OCI-LY1 (cell line): ENCODE measurements around the gene FAM32A.

Experiments used
- H2AFZ ChIP-seq: fragments of 200-600 bp; sonication (generic), shearing (Covaris generic); 2 replicates; pipeline ENCODE4 v1.6.0; 2014; ENCODE audit warnings: antibody characterized with exemption, mild to moderate bottlenecking, low read length
- H3F3A ChIP-seq: fragments of 200-600 bp; sonication (generic), shearing (Covaris generic); 2 replicates; pipeline ENCODE4 v1.6.0; 2014; ENCODE audit warnings: mild to moderate bottlenecking, antibody characterized with exemption, low read length, moderate library complexity; ENCODE audit not compliant: insufficient read depth
- H3K27ac ChIP-seq: fragments of 200-600 bp; sonication (generic); 2 replicates; pipeline ENCODE4 v1.5.1; 2014; ENCODE audit warnings: low read length, mixed run types, mild to moderate bottlenecking, low read depth; ENCODE audit not compliant: poor library complexity, severe bottlenecking
- H3K27me3 ChIP-seq: fragments of 200-600 bp; sonication (generic); 2 replicates; pipeline ENCODE4 v1.6.0; 2014; ENCODE audit warnings: antibody characterized with exemption, mild to moderate bottlenecking, low read length, moderate library complexity; ENCODE audit not compliant: insufficient read depth
- H3K36me3 ChIP-seq: fragments of 200-600 bp; sonication (generic); 2 replicates; pipeline ENCODE4 v1.6.1; 2014; ENCODE audit warnings: mild to moderate bottlenecking, antibody characterized with exemption, low read length, moderate library complexity, mixed read lengths; ENCODE audit not compliant: insufficient read depth
- H3K4me1 ChIP-seq: fragments of 200-600 bp; sonication (generic); 2 replicates; pipeline ENCODE4 v1.5.1; 2014; ENCODE audit warnings: mild to moderate bottlenecking, low read length, moderate library complexity; ENCODE audit not compliant: insufficient read depth, severe bottlenecking
- H3K4me2 ChIP-seq: fragments of 200-600 bp; sonication (generic), shearing (Covaris generic); 2 replicates; pipeline ENCODE4 v1.6.1; 2014; ENCODE audit warnings: low read length
- H3K4me3 ChIP-seq: fragments of 200-600 bp; sonication (generic); 2 replicates; pipeline ENCODE4 v1.5.1; 2014; ENCODE audit warnings: low read length, low read depth, mild to moderate bottlenecking, mixed read lengths; ENCODE audit not compliant: poor library complexity, severe bottlenecking
- H3K79me2 ChIP-seq: fragments of 200-600 bp; shearing (Covaris generic); 2 replicates; pipeline ENCODE4 v1.6.1; 2016; ENCODE audit warnings: mixed run types, low read length, mixed read lengths; ENCODE audit not compliant: insufficient read depth
- H3K9ac ChIP-seq: fragments of 200-600 bp; sonication (generic), shearing (Covaris generic); 2 replicates; pipeline ENCODE4 v1.6.1; 2014; ENCODE audit warnings: mild to moderate bottlenecking, low read length, mixed read lengths
- H3K9me2 ChIP-seq: fragments of 200-600 bp; sonication (generic), shearing (Covaris generic); 2 replicates; pipeline ENCODE4 v1.6.1; 2014; ENCODE audit warnings: low read depth, mild to moderate bottlenecking, low read length, mixed read lengths
- H3K9me3 ChIP-seq: fragments of 200-600 bp; shearing (Covaris generic); 2 replicates; pipeline ENCODE4 v1.6.1; 2014; ENCODE audit warnings: low read length, mixed read lengths
- H4K20me1 ChIP-seq: fragments of 200-600 bp; sonication (generic), shearing (Covaris generic); 2 replicates; pipeline ENCODE4 v1.6.0; 2016; ENCODE audit warnings: mild to moderate bottlenecking, low read length; ENCODE audit not compliant: insufficient read depth
- CTCF ChIP-seq: fragments of 200-600 bp; sonication (generic), shearing (Covaris generic); IDR thresholded peaks from 2 replicates; pipeline ENCODE4 v1.5.1; 2017; ENCODE audit warnings: mild to moderate bottlenecking, antibody characterized with exemption, low read length, moderate library complexity, mixed read lengths
- EZH2 ChIP-seq: fragments of 200-600 bp; sonication (generic), shearing (Covaris generic); IDR thresholded peaks from 2 replicates; pipeline ENCODE4 v1.8.0; 2017; ENCODE audit warnings: borderline replicate concordance, mixed run types, mild to moderate bottlenecking, antibody characterized with exemption, low read length, moderate library complexity, mixed read lengths

Gene FAM32A

GRCh38 chr19:16191216-16191908, 6.2 kb downstream of the FAM32A start:
- no peaks in the 10 kb centered on the region for H3K9me3 ChIP-seq
- peaks cover 8% of the 10 kb centered on the region for H3K4me1 ChIP-seq
- no peaks in the 10 kb centered on the region for H3F3A ChIP-seq
- no peaks in the 10 kb centered on the region for H3K79me2 ChIP-seq
- no peak overlapping the region for H3K9ac ChIP-seq
- no peak overlapping the region for H3K4me3 ChIP-seq
- H4K20me1 ChIP-seq = no peaks in the 10 kb centered on the region
- no peaks in the 10 kb centered on the region for H3K9me2 ChIP-seq
- H3K36me3 ChIP-seq = peaks cover 50% of the 10 kb centered on the region
- H3K27me3 ChIP-seq = no peaks in the 10 kb centered on the region
- no peak for TF ChIP-seq CTCF
- no peak for TF ChIP-seq EZH2
- H3K27ac ChIP-seq = no peak overlapping the region
- H3K4me2 ChIP-seq = no peak overlapping the region
- H2AFZ ChIP-seq = no peak overlapping the region

DNA sequence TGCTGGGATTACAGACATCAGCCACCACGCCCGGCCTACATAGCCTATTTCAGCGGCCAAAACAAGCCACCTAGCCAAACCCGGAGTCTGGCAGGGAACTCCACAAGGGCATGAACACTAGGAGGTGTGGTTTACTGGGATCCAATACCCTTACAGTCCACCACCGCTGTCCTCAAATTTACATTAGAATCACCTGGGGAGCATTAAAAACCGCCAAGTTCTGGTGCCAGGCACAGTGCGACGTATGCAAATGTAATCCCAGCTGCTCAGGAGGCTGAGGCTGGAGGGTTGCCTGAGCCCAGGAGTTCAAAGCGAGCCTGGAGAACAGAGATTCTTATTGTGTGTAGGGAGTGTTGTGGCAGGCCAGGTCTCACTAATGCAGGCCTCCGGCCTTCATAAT, 8.3 kb downstream of the FAM32A start:
- H3K27ac ChIP-seq = no peak overlapping the region
- H3K9me3 ChIP-seq = no peaks in the 10 kb centered on the region
- H3K9me2 ChIP-seq = no peaks in the 10 kb centered on the region
- no peaks in the 10 kb centered on the region for H4K20me1 ChIP-seq
- H3F3A ChIP-seq = no peaks in the 10 kb centered on the region
- no peak overlapping the region for H3K4me3 ChIP-seq
- no peak for TF ChIP-seq CTCF
- H3K9ac ChIP-seq = no peak overlapping the region
- H3K36me3 ChIP-seq = peaks cover 36% of the 10 kb centered on the region
- no peak overlapping the region for H2AFZ ChIP-seq
- peaks cover 2% of the 10 kb centered on the region for H3K79me2 ChIP-seq
- peaks cover 14% of the 10 kb centered on the region for H3K4me1 ChIP-seq
- H3K4me2 ChIP-seq = no peak overlapping the region
- H3K27me3 ChIP-seq = no peaks in the 10 kb centered on the region

GRCh38 chr19:16197188-16197621, 12.0 kb downstream of the FAM32A start:
- no peak; the same call in 1 of the 2 replicates for TF ChIP-seq CTCF
- no peak for TF ChIP-seq EZH2
- no peaks in the 10 kb centered on the region for H3K9me2 ChIP-seq

More at GRCh38 chr19:16197188-16197621, 12.0 kb downstream of the FAM32A start:
- Histone ChIP-seq H3K9me3 (no peaks in the 10 kb centered on the region), H3K27me3 (no peaks in the 10 kb centered on the region), H3K79me2 (peaks cover 10% of the 10 kb centered on the region), H3K4me2 (peak overlapping the region; percentile 75), H4K20me1 (no peaks in the 10 kb centered on the region), H3K27ac (peak overlapping the region; percentile 53), H3F3A (no peaks in the 10 kb centered on the region), H3K36me3 (peaks cover 4% of the 10 kb centered on the region; the same call in 1 of the 2 replicates), H3K4me3 (peak overlapping the region; percentile 89), H2AFZ (no peak overlapping the region), H3K9ac (peak overlapping the region; percentile 70), H3K4me1 (peaks cover 32% of the 10 kb centered on the region)
